Umbilical cord (tissue), 2 donors: Measurements from ENCODE around the gene TMEM109. TPM values are rescaled to one million over a fixed set of nuclear protein-coding genes. Genes with fewer than 3 reads are reported as not detected.
A peak's percentile ranks its signal among the peaks of the same experiment; 100 is the strongest.

Experiments
- DNase-seq: peaks from one replicate; pipeline ENCODE4 v3.0.0-alpha.2; 2015; ENCODE audit warnings: low spot score
- total RNA-seq: library from RNA; depleted of rRNA; stranded (reverse); fragments of >200 nt; gene quantifications from one replicate; pipeline ENCODE4 v1.2.3, GENCODE V29; 2014; ENCODE audit warnings: low replicate concordance; ENCODE audit not compliant: insufficient read depth

The TMEM109 gene, protein sequence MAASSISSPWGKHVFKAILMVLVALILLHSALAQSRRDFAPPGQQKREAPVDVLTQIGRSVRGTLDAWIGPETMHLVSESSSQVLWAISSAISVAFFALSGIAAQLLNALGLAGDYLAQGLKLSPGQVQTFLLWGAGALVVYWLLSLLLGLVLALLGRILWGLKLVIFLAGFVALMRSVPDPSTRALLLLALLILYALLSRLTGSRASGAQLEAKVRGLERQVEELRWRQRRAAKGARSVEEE
- total RNA-seq = 22.9 TPM

- peak; percentile 97 for DNase-seq
Measured at GRCh38 chr11:60913793-60914632, at the start of gene TMEM109. Gene TMEM109 (plus strand): TSS chr11:60914158. CDS start chr11:60919694, 5,536 bp downstream.

GRCh38 chr11:60864856-60865513 lies 49.0 kb upstream of the TMEM109 start:
- no peak for DNase-seq

GRCh38 chr11:60866911-60867870 lies 46.8 kb upstream of the TMEM109 start, which contains the start of gene ZP1:
Gene ZP1 (plus strand): TSS chr11:60867542. CDS start chr11:60867562, 20 bp downstream.
- DNase-seq = no peak

DNA sequence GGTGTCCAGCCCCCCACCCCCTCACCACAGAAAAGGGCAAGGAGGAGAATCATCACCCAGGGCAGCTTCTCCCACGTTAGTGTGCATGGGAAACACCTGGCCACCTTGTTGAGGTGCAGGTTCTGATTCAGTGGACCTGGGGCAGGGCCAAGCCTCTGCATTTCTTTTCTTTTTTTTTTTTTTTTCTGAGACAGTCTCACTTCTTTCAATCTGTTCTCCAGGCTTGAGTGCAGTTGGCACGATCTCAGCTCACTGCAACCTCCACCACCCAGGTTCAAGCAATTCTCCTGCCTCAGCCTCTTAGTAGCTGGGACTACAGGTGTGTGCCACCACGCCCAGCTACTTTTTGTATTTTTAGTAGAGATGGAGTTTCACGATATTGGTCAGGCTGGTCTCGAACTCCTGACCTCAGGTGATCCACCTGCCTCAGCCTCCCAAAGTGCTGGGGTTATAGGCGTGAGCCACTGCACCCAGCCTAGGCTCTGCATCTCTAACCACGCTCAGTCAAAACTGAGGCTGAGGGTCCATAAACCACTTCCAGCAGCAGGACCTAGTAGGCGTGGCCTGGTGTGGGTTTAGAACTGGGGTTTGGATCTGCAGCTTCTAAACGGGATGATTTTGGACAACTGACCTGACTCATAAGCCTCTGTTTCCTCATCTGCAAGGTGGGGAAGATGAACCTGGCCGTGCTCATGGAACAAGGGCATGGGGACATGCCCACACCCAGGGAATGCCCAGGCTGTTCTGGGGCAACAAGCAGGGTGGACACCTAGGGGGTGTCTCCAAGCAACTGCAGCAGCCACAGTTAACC lies 45.9 kb upstream of the TMEM109 start:
- no peak for DNase-seq

GRCh38 chr11:60868682-60869450 lies 45.1 kb upstream of the TMEM109 start:
- no peak for DNase-seq

DNA sequence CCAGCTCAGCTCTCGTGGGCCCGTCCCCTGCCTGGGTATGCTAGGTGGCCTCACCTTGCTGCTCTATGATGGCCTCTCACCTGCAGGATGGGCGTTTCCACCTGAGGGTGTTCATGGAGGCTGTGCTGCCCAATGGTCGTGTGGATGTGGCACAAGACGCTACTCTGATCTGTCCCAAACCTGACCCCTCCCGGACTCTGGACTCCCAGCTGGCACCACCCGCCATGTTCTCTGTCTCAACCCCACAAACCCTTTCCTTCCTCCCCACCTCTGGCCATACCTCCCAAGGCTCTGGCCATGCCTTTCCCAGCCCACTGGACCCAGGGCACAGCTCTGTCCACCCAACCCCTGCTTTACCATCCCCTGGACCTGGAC lies 44.5 kb upstream of the TMEM109 start:
- DNase-seq = no peak

DNA sequence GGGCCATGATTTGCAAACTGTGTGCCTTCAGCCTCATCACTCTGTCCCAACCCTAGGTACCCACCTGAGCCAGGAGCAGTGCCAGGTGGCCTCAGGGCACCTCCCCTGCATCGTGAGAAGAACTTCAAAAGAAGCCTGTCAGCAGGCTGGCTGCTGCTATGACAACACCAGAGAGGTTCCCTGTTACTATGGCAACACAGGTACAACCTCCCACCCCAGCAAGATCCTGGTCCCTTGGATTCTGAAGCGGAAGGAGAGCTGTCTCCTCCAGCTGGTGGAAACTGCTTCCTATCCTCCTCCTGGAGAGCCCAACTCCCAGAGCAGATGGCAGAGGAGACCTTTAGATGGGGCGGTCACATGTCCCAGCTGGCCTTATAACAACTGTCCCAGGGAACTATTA lies 43.7 kb upstream of the TMEM109 start:
- DNase-seq = no peak

DNA sequence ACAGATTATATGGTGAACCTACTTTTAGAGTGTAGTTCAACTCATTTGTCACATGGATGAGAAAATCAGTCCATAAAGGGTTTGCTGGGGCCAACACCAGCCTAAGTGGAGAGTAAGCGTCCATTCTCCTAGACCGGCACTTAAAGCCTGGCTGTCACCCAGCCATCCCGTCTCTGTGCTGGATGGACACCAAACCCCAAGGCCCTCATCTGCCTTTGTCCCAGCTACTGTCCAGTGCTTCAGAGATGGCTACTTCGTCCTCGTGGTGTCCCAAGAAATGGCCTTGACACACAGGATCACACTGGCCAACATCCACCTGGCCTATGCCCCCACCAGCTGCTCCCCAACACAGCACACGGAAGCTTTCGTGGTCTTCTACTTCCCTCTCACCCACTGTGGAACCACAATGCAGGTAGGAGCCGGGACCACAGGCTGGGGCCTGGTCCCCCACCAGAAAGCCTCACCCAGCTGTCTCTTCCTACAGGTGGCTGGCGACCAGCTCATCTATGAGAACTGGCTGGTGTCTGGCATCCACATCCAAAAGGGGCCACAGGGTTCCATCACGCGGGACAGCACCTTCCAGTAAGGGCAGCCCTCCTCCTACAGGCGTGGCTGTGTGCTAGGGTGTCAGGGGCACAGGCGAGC lies 43.1 kb upstream of the TMEM109 start:
- no peak for DNase-seq

GRCh38 chr11:60871378-60872061 lies 42.4 kb upstream of the TMEM109 start:
- DNase-seq = no peak

DNA sequence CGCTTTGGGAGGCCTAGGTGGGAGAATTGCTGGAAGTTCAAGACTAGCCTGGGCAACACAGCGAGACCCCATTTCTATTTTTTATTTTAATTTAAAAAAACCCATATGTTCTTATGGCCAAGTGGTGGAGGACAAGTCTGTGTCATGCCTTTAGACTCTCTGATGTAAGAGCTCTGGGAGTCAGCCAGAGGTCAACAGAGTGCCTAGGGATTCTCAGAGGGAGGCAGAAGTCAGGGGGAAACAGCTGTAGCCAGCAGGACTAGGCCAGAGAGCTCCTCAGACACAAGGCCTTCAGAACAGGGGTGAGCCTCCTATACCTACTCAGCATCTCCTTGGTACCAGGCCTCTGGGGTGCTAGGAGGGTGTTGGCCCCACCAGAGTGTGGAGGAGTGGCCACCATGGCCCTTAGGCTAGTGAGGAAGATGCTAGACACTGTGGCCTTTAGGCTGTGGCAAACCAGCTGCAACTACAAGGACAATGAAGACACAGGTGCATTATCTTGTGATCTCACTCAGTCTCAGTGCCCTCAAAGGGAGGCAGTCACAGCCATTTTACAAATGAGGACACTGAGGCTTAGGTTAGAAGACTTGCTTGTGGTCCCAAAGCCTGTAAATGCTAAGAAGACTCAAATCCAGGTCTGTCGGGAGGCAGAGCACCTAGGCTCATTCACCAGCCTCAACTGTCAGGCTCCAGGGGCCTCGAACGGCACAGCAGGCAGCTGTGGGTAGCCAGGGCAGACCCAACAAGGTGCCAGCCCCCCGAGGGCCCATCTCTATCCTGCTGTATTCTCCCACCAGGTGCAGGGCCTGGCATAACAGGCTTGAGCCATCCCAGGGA lies 41.6 kb upstream of the TMEM109 start:
- peak; percentile 47 for DNase-seq

DNA sequence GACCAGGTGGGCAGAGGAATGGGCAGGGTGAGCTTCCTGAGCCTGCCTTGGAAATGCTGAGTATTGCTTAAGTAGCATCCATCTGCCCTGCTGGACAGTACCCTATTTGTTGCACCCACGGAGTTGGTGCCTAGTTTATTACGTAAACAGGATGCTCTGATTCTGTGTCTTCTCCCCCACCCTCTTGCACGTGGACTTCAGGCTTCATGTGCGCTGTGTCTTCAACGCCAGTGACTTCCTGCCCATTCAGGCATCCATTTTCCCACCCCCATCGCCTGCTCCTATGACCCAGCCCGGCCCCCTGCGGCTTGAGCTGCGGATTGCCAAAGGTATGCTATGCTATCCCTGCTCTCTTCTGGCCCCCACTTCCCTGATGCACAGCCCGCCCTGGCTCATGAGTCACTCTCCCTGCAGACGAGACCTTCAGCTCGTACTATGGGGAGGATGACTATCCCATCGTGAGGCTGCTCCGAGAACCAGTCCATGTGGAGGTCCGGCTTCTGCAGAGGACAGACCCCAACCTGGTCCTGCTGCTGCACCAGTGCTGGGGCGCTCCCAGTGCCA lies 40.9 kb upstream of the TMEM109 start:
- DNase-seq = peak; percentile 14

DNA sequence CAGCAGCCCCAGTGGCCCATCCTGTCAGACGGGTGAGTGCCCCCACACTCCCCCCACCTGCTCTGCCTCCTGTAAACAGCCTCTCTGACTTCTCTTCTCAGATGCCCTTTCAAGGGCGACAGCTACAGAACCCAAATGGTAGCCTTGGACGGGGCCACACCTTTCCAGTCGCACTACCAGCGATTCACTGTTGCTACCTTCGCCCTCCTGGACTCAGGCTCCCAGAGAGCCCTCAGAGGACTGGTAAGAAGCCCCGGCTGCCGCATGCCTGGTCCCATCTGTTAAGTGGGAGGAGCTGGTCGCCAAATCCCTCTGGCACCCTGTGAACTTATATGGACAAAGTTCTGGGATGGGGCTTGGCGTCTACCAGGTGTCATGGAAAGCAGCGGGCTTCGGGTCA lies 40.4 kb upstream of the TMEM109 start:
- no peak for DNase-seq

DNA sequence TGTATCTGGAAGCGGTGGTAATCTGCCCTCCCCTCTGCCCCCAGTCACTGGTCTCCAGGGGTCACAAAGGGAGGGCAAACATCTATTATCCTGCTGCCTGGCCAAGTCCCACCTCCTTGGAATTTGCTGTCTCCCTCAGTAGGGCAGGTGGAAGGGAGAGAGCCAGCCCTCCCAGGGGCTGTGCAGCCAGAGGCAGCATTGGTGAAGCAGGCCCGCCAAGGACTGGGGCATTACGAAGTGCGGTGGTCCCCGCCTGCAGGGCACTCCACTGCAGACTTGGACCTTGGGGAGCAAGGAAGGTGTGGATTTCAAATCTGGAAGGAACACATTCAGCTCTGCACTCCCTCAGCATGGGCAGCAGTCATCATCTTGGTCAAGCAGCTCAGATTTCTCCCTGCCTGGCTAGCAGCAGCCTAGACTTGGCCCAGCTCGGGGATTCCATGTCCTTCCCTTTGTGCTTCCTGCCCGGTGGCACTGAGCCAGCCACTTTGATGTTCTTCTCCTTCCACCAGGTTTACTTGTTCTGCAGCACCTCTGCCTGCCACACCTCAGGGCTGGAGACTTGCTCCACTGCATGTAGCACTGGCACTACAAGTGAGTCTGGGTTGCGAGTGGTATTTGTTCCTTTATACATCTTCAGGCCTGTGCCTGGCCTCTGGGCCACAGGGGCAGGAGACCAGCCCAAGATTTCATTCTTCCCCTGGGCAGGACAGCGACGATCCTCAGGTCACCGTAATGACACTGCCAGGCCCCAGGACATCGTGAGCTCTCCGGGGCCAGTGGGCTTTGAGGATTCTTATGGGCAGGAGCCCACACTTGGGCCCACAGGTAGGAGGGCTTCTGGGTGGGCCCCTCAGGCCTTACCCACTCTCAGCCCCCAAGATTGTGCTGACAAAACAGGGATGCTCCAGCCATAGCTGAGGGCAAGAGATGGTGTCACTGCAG lies 39.3 kb upstream of the TMEM109 start:
- no peak for DNase-seq

DNA sequence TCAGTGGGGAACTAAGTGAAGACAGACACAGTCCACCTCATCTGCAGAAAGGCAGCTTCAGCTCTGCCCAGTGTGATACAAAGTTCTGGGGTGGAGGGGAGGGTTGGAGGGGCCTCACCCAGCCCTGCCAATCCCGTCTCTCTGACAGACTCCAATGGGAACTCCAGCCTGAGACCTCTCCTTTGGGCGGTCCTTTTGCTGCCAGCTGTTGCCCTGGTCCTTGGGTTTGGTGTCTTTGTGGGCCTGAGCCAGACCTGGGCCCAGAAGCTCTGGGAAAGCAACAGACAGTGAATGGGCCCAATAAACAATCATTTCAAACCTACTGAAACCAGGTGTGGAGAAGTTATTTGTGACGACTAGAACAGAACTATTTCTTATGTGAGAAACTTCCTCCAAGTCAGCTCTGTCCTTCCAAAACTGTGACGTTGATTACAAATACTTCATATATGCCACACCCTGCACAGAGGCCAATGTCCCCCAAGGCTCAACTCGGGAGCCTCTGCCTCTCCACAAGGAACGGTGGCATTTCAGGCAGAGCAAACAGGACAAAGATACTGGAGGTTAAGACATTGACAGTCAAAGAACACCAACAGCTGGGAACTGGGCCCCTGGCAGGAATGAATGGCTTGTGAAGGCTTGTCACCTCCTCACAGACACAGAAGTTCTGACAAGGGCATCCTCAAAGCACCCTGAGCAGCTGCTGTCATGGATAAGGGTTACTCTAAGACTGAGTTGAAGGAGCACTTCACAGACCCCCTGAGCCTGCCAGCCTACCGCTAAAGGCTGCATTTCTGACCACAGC lies 38.4 kb upstream of the TMEM109 start:
- DNase-seq = no peak

GRCh38 chr11:60876168-60876485 lies 37.8 kb upstream of the TMEM109 start:
- DNase-seq = no peak
